Brain microvascular endothelial cell (primary cell): ENCODE measurements around the gene CELF5.

Experiments
- DNase-seq: peaks from one replicate; pipeline ENCODE4 v3.0.0-alpha.2; 2020
- H3K27ac ChIP-seq: fragments of 250-450 bp; sonication (Bioruptor Pico); 2 replicates; pipeline ENCODE4 v1.5.1; 2020; ENCODE audit warnings: mild to moderate bottlenecking, moderate library complexity
- H3K27me3 ChIP-seq: fragments of 250-450 bp; sonication (Bioruptor Pico); replicated peaks from 2 replicates; pipeline ENCODE4 v1.5.1; 2020; ENCODE audit warnings: mild to moderate bottlenecking
- H3K36me3 ChIP-seq: fragments of 250-450 bp; sonication (Bioruptor Pico); replicated peaks from 2 replicates; pipeline ENCODE4 v1.5.1; 2020; ENCODE audit warnings: mild to moderate bottlenecking
- H3K4me3 ChIP-seq: 2 replicates; pipeline ENCODE4 v1.5.1; 2011; ENCODE audit warnings: low read depth, mild to moderate bottlenecking, control low read depth, low read length, moderate library complexity
- in situ Hi-C: cut with HindIII; loops from 2 replicates; pipeline ENCODE4 v1.10.0; 2017; ENCODE audit warnings: low sequenced_read_pairs, low pct_ligation_motif_present
- TF ChIP-seq, protein P1 (sequence below): IDR thresholded peaks from 2 replicates; pipeline ENCODE4 v1.5.1; 2011; ENCODE audit warnings: low read depth, mild to moderate bottlenecking, moderate library complexity, low read length, control low read depth, inconsistent platforms; ENCODE audit errors: missing control alignments

CELF5 gene

DNA sequence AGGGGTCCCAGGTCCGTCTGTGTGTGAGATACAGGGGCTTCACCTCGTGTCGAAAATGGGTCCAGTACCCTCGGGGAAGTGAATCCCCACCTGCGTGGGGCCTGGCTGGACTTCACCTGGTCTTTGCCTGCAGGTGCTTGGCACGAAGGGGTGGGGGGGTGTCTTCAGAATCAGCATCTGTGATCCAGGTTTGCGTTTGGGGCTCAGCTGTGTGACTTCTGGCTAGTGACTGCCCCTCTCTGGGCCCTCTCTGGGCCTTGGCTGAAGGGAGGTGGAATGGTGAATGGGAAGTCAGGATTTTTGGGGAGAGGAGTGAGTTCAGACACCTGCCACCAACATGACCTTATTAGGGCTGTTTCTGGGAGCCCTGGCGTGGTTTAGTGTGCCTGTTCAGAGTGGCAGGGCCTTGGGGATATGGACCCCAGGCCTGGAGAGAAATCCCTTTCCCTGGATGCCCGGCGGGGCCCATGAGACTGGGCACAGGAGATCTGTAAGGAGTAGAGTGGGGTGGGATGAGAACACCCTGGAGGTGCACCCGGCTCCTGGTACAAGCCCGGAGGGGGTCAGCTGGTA lies 2.7 kb downstream of the CELF5 start:
- no peak overlapping the region for H3K4me3 ChIP-seq
- H3K27me3 ChIP-seq = peaks cover 32% of the 10 kb centered on the region

DNA sequence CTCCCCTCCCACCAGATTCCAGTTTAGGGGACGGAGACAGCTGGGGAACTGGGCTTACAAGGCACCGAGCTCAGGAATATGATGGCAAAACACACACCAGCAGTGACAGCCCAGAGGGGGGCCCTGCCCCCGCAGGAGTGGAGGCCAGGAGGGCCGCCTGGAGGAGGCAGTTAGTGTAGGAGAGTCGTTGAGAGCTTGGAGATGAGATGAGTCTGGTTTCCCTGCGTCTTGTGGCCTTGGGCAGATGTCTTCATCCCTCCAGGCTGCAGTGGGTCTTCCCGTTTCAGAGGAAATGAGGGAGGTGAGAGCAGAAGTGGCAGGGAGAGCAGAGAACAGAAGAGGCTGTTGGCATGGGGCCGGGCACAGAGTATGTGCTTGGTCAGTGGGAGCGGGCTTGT lies 4.9 kb downstream of the CELF5 start:
- TF ChIP-seq, protein P1, sequence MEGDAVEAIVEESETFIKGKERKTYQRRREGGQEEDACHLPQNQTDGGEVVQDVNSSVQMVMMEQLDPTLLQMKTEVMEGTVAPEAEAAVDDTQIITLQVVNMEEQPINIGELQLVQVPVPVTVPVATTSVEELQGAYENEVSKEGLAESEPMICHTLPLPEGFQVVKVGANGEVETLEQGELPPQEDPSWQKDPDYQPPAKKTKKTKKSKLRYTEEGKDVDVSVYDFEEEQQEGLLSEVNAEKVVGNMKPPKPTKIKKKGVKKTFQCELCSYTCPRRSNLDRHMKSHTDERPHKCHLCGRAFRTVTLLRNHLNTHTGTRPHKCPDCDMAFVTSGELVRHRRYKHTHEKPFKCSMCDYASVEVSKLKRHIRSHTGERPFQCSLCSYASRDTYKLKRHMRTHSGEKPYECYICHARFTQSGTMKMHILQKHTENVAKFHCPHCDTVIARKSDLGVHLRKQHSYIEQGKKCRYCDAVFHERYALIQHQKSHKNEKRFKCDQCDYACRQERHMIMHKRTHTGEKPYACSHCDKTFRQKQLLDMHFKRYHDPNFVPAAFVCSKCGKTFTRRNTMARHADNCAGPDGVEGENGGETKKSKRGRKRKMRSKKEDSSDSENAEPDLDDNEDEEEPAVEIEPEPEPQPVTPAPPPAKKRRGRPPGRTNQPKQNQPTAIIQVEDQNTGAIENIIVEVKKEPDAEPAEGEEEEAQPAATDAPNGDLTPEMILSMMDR = no peak
- Histone ChIP-seq H3K27ac (no peak overlapping the region), H3K27me3 (peaks cover 29% of the 10 kb centered on the region), H3K36me3 (no peaks in the 10 kb centered on the region), H3K4me3 (no peak overlapping the region)
- in situ Hi-C loops = no loop called here
- no peak for DNase-seq

More for the DNA sequence above, 2.7 kb downstream of the CELF5 start:
- in situ Hi-C loops = no loop called here
- no peak overlapping the region for H3K27ac ChIP-seq
- TF ChIP-seq, protein P1 = no peak
- DNase-seq = no peak
- H3K36me3 ChIP-seq = no peaks in the 10 kb centered on the region

- Histone ChIP-seq H3K36me3 (no peaks in the 10 kb centered on the region), H3K27ac (no peak overlapping the region), H3K27me3 (peaks cover 27% of the 10 kb centered on the region), H3K4me3 (no peak overlapping the region)
- in situ Hi-C loops = no loop called here
- no peak for DNase-seq
- TF ChIP-seq, protein P1 = no peak
Measured at GRCh38 chr19:3229888-3230496, 5.5 kb downstream of the CELF5 start.

DNA sequence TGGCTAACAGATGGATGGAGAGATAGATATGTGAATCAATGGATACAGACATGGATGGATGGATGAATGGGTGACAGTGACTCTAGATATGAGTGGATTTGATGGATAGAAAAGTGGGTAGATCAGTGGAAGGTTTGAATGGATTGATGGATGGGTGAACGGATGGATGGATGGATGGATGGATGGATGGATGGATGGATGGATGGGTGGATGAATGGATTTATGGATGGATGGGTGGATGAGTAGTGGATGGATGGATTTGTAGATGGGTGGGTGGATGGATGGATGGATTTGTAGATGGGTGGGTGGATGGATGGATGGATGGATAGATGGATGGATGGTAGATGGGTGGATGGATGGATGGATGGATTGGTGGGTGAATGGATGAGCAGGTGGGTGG lies 6.8 kb downstream of the CELF5 start:
- in situ Hi-C loops = no loop called here
- Histone ChIP-seq H3K4me3 (no peak overlapping the region), H3K36me3 (no peaks in the 10 kb centered on the region), H3K27ac (no peak overlapping the region), H3K27me3 (peaks cover 18% of the 10 kb centered on the region)
- TF ChIP-seq, protein P1 = no peak
- DNase-seq = no peak

DNA sequence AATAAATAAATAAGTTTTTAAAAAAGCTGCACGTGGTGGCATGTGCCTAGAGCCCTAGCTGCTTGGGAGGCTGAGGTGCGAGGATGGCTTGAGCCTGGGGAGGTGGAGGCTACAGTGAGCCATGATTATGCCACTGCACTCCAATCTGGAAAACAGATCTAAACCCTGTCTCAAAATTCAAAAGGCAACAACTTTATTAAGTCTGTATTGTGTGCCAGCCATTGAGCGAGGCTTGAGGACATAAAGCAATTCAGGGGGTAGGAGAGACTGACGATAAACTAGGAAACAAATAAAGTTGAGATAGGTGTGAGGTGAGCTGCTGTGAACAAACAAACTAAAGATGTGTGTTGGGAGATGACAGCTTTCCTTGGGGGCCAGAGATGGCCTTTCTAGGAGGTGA lies 8.7 kb downstream of the CELF5 start:
- TF ChIP-seq, protein P1 = no peak
- Histone ChIP-seq H3K4me3 (no peak overlapping the region), H3K27me3 (peaks cover 9% of the 10 kb centered on the region)

GRCh38 chr19:3233831-3234230 lies 9.4 kb downstream of the CELF5 start:
- Histone ChIP-seq H3K36me3 (no peaks in the 10 kb centered on the region), H3K27me3 (peaks cover 5% of the 10 kb centered on the region), H3K4me3 (no peak overlapping the region), H3K27ac (no peak overlapping the region)
- no peak for DNase-seq
- TF ChIP-seq, protein P1 = no peak
- in situ Hi-C loops = no loop called here

More for the DNA sequence above, 8.7 kb downstream of the CELF5 start:
- Histone ChIP-seq H3K27ac (no peak overlapping the region), H3K36me3 (no peaks in the 10 kb centered on the region)
- DNase-seq = no peak
- in situ Hi-C loops = no loop called here
